ENCODE data around the gene APOBEC3G. TPM values are rescaled to one million over a fixed set of nuclear protein-coding genes. Genes with fewer than 3 reads are reported as not detected.
"Not testable (repeated sequence)": the region's sequence is repeated elsewhere in the genome, so short reads cannot be mapped to it uniquely, and the experiment has no call there.

APOBEC3G gene
- total and polyA plus RNA-seq, 7 donors = 3.0 to 21.4 (median 11.1) TPM

DNA sequence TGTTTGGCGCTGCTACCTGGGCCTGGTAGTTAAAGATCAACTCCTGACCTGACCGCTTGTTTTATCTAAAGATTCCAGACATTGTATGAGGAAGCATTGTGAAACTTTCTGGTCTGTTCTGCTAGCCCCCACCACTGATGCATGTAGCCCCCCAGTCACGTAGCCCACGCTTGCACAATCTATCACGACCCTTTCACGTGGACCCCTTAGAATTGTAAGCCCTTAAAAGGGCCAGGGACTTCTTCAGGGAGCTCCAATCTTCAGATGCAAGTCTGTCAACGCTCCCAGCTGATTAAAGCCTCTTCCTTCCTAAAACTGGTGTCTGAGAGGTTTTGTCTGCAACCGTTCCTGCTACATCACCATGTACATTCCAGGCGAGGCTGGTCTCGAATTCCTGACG is 21.4 kb upstream of the APOBEC3G start:
- no peak overlapping the region for H3K27ac ChIP-seq
- no peak for TF ChIP-seq POLR2AphosphoS5 (IDR thresholded peaks at IDR 0.05)
- TF ChIP-seq, protein P1, sequence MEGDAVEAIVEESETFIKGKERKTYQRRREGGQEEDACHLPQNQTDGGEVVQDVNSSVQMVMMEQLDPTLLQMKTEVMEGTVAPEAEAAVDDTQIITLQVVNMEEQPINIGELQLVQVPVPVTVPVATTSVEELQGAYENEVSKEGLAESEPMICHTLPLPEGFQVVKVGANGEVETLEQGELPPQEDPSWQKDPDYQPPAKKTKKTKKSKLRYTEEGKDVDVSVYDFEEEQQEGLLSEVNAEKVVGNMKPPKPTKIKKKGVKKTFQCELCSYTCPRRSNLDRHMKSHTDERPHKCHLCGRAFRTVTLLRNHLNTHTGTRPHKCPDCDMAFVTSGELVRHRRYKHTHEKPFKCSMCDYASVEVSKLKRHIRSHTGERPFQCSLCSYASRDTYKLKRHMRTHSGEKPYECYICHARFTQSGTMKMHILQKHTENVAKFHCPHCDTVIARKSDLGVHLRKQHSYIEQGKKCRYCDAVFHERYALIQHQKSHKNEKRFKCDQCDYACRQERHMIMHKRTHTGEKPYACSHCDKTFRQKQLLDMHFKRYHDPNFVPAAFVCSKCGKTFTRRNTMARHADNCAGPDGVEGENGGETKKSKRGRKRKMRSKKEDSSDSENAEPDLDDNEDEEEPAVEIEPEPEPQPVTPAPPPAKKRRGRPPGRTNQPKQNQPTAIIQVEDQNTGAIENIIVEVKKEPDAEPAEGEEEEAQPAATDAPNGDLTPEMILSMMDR (IDR thresholded peaks at IDR 0.05) = no peak
- no peak for TF ChIP-seq POLR2A (IDR thresholded peaks at IDR 0.05)
- no peak for TF ChIP-seq EP300 (IDR thresholded peaks at IDR 0.05)
- no peaks in the 10 kb centered on the region for H3K9me3 ChIP-seq
- no peaks in the 10 kb centered on the region for H3K36me3 ChIP-seq
- WGBS, 2 donors = 94 to 95% methylated on average over 11 of the region's 11 CpGs
- no peaks in the 10 kb centered on the region for H3K4me1 ChIP-seq
- DNase-seq = no peak
- H3K4me3 ChIP-seq = no peak overlapping the region
- no peaks in the 10 kb centered on the region for H3K27me3 ChIP-seq
- intact Hi-C loops (cut with DNase I) = no loop called here

DNA sequence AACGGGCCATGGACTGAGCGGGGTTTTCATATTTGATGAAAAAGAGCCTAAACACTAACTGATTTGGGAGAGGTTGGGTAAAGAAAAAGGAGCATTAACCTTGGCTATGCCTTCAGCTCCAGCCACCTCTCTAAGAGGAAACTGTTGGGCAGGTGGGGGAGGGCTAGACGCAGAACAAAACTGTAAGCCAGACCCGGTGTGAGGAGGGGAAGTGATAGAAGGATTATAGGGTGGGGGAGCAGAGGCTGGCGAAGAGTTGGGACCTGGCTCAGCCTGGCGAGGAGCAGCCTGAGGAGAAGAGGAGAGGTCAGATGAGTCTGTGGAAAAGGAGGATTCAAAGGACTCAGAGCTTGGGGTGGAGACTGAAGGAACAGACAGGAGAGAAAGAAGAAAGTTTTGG is 15.8 kb upstream of the APOBEC3G start:
- H3K4me1 ChIP-seq; H3K27ac ChIP-seq; H3K4me3 ChIP-seq; H3K36me3 ChIP-seq; H3K27me3 ChIP-seq; intact Hi-C loops (cut with DNase I); DNase-seq; H3K9me3 ChIP-seq: not testable (repeated sequence)
- WGBS, 2 donors = 56 to 73% methylated on average over 6 of the region's 6 CpGs

DNA sequence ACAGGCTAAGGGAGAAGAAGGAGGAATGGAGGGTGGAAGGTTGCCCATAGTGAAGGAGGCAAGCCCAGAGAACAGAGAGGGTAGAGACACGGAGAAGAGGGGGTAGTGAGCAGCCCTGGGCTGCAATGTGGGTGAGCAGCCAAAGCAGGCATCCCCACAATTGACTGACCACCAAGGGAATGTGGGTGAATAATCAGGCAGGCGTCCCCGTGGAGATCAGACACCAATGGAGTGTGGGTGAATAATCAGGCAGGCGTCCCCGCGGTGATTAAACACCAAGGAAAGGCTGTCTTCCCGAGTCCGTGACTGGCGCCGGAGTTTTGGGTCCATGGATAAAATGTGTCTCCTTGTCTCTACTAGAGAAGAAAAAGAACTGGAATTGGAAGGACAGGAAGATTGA is 15.1 kb upstream of the APOBEC3G start:
- H3K9me3 ChIP-seq; H3K27ac ChIP-seq; H3K4me3 ChIP-seq; intact Hi-C loops (cut with DNase I); H3K27me3 ChIP-seq; H3K4me1 ChIP-seq; DNase-seq; H3K36me3 ChIP-seq: not testable (repeated sequence)
- 89 to 90% methylated on average over 10 of the region's 10 CpGs for WGBS, 2 donors

DNA sequence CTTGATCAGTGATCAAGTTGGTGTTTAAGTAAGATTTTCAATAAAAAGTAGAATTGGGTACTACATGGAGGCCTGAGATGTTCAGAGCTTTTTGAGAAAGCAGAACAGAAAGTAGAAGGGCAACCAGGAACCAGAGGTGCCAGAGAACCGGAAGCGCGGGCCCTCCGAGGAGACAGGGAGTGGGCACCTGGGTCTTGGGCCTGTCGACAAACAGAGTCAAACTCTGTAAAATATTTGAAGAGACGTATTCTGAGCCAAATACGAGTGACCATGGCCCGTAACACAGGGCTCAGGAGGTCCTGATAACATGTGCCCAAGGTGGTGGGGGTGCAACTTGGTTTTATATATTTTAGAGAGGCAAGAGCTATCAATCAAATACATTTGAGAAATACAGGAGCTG is 13.2 kb upstream of the APOBEC3G start:
- H3K9me3 ChIP-seq; H3K27me3 ChIP-seq; H3K27ac ChIP-seq; H3K4me1 ChIP-seq; intact Hi-C loops (cut with DNase I); H3K36me3 ChIP-seq; H3K4me3 ChIP-seq; DNase-seq: not testable (repeated sequence)
- 76 to 92% methylated on average over 8 of the region's 8 CpGs for WGBS, 2 donors

DNA sequence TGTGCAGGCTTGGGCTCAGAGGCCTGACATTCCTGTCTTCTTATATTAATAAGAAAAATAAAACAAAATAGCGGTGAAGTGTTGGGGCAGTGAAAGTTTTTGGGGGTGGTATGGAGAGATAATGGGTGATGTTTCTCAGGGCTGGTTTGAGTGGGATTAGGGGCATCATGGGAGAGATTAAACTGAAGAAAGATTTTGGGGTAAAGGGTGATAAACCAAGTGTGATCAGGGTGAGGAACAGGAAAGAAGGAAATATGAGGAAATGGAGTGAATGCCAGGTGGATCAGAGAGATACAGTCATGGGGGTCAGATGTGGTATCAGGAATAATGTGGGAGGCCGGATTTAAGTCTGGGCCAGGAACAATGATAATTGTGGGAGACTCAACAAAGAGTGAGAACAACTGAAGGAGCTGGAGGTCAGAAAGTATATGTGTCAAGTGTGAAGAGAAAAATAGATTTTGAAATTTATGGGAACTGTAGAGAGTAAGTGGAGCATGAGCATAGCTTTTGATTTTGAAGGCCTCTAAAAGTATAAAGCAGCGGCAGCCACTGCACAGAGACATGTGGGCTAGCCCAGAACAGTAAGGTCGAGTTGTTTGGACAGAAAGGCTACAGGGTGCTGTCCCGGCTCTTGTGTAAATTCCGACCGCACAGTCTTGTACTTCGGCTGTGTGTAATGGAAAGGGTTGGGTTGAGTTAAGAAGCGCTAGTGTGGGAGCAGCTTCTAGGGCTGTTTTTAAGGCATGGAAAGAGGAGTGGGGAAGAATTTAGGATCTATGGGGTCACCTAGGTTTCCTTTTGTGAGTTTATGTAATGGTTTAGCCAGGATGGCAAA is 10.4 kb upstream of the APOBEC3G start:
- H3K4me3 ChIP-seq; H3K4me1 ChIP-seq; DNase-seq; H3K36me3 ChIP-seq; H3K27ac ChIP-seq; H3K9me3 ChIP-seq; H3K27me3 ChIP-seq; intact Hi-C loops (cut with DNase I): not testable (repeated sequence)
- 72 to 87% methylated on average over 9 of the region's 9 CpGs for WGBS, 2 donors

DNA sequence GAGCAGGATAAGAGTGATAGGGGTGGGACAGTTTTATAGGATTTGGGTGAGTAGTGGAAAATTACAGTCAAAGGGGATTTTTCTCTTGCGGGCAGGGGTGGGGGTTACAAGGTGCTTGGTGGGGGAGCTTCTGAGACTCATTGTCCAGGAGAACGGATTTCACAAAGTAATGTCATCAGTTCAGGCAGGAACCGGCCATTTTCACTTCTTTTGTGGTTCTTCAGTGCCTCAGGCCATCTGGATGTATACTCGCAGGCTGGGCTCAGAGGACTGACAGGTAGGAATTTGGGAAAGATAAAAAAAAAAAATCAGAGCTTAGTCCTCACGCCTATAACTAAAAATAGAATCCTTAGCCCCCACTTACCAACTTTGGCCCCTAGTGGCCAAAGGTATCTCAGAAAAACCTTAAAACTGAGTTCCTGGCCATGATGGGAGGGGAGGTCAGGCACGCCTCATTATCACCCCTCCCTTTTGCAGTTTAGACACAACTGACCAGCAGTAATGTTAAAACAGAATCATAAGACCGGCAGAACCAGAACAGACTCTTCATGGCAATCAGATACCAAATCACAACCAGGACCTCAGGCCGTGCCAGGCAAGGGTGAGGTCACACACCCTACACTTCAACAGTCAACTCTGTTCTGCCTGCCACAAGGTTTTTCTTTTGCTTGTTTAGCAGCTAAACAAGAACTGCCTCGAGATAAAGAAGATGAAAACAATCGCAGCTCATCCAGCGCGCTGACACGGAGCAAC is 8.9 kb upstream of the APOBEC3G start:
- no peak for DNase-seq
- no peaks in the 10 kb centered on the region for H3K36me3 ChIP-seq
- TF ChIP-seq POLR2AphosphoS5 (IDR thresholded peaks at IDR 0.05) (no peak), EP300 (IDR thresholded peaks at IDR 0.05) (no peak)
- TF ChIP-seq, protein P1 (IDR thresholded peaks at IDR 0.05) = no peak
- H3K27me3 ChIP-seq = no peaks in the 10 kb centered on the region
- H3K9me3 ChIP-seq = no peaks in the 10 kb centered on the region
- intact Hi-C loops (cut with DNase I) = no loop called here
- no peaks in the 10 kb centered on the region for H3K4me1 ChIP-seq
- WGBS, 2 donors = 63 to 69% methylated on average over 13 of the region's 13 CpGs
- no peak overlapping the region for H3K4me3 ChIP-seq
- no peak overlapping the region for H3K27ac ChIP-seq

DNA sequence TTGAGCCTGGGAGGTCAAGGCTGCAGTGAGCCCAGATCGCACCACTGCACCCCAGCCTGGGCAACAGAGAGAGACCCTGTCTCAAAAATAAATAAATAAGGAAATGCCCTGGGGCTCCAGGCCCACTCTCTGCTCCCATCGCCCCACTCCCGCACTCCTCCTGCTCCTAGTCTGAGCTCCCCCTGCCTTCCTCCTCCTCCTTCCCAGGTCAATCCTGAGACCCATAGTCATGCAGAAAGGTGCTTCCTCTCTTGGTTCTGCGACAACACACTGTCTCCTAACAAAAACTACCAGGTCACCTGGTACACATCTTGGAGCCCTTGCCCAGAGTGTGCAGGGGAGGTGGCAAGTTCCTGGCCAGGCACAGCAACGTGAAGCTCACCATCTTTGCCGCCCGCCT is 6.9 kb upstream of the APOBEC3G start:
- H3K27ac ChIP-seq = no peak overlapping the region
- H3K36me3 ChIP-seq = no peaks in the 10 kb centered on the region
- H3K4me1 ChIP-seq = no peaks in the 10 kb centered on the region
- H3K27me3 ChIP-seq = no peaks in the 10 kb centered on the region
- intact Hi-C loops (cut with DNase I) = no loop called here
- WGBS, 2 donors = 87 to 93% methylated on average over 7 of the region's 7 CpGs
- TF ChIP-seq POLR2A (IDR thresholded peaks at IDR 0.05) (no peak), POLR2AphosphoS5 (IDR thresholded peaks at IDR 0.05) (no peak), EP300 (IDR thresholded peaks at IDR 0.05) (no peak)
- TF ChIP-seq, protein P1 (IDR thresholded peaks at IDR 0.05) = no peak
- no peaks in the 10 kb centered on the region for H3K9me3 ChIP-seq
- no peak overlapping the region for H3K4me3 ChIP-seq
- no peak for DNase-seq

DNA sequence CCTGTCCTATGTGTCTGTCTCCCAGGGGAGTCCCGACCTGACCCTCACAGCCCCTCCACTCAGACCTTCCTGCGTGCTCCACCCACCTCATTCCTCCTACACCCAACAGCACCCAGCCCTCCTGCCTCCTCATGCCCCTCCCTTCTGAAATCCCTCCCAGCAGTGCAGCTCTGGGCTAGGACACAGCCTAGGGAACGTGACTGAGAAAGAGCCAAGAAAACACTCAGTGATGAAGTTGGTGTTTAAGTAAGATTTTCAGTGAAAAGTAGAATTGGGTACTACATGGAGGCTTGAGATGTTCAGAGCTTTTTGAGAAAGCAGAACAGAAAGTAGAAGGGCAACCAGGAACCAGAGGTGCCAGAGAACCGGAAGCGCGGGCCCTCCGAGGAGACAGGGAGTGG is 4.5 kb upstream of the APOBEC3G start:
- H3K4me1 ChIP-seq; H3K9me3 ChIP-seq; intact Hi-C loops (cut with DNase I); H3K4me3 ChIP-seq; H3K36me3 ChIP-seq; H3K27ac ChIP-seq; DNase-seq; H3K27me3 ChIP-seq: not testable (repeated sequence)
- WGBS, 2 donors = 59 to 65% methylated on average over 7 of the region's 7 CpGs
